NCI-H1436 (cell line): ENCODE data around the gene ZNF646.

Experiments used
- DNase-seq: peaks from one replicate; lab custom pipeline; 2025; lab: John Stamatoyannopoulos, UW

The ZNF646 gene

DNA sequence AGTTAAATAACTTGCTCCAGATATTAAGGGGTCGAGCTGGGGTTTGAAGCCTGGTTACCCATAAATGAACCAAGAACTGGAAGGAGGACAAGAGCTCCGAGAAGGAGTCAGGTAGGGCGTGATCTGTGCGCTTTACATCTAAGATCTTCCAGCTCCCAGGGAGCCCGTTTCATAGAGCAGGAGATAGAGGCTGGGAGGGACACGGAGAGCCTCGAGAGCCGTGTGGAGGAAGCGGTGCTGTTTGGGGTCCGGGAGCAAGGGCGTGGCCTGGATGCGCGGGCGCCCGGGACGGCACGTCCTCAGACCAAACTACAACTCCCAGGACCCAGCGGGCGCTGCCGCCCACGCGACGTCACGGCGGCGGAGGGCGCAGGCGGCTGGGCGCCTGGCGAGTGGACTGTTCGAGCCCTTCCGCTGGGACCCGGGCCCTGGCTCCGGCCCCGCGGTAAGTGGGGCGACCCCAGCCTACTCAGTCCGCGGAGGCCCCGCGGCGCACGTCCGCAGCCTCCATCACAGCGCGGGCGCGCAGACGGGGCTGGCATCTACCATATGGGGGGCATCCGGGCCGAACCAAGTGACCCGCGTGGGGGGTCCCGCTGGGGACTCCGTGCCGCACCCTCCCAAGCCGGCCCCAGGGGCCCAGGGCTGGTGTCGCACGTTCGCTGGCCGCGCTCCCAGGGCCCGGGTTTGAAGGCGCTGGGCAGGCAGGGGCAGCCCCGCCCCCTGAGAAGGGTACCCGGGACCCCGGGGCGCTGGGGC, 34.0 kb downstream of the ZNF646 start, which contains the start of gene BCKDK:
Gene BCKDK (plus strand): TSS at position 352 of the 759 bp plus-strand sequence. CDS start 838 bp downstream, outside the sequence.
- peak; percentile 54 for DNase-seq

DNA sequence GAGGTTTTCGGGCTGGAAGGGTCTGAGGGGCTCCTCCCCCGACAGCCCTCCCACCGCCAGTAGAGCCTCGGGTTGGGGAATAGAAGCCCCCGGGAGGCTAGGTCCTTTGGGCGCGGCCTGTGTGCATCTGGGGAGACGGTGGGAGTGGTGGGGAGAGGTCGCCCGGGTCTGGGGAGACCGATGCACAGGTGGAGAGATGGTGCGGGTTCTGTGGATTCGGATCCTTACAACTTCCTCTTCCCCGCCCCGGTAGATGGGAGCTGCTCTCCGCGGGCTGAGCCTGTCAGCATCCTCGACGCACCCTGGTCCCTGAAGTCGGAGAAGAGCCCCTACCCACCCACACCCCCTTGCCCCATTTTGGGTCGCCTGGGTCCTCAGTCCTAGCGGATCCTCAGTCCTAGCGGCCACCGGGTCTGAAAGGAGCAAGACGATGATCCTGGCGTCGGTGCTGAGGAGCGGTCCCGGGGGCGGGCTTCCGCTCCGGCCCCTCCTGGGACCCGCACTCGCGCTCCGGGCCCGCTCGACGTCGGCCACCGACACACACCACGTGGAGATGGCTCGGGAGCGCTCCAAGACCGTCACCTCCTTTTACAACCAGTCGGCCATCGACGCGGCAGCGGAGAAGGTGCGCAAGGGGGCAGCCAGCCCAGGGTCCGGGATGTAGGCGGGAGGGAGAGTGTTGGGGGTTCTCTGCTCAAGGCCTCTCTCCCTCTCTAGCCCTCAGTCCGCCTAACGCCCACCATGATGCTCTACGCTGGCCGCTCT, 34.8 kb downstream of the ZNF646 start:
- no peak for DNase-seq

DNA sequence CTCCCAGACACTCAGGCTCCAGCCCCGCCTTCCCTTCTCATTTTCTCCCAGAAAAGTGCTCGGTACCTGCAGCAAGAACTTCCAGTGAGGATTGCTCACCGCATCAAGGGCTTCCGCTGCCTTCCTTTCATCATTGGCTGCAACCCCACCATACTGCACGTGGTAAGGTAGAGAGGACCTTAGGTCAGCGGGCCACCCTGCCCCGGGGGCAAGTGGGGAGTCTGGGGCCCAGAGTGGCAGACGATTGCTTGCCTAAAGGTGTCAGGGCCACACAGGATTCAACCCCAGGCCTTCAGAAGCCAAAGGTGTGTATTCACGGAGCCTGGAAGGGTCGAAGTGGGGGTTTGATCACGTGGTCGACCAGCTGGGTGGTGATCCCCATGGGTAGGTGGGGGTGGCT, 35.4 kb downstream of the ZNF646 start:
- no peak for DNase-seq

DNA sequence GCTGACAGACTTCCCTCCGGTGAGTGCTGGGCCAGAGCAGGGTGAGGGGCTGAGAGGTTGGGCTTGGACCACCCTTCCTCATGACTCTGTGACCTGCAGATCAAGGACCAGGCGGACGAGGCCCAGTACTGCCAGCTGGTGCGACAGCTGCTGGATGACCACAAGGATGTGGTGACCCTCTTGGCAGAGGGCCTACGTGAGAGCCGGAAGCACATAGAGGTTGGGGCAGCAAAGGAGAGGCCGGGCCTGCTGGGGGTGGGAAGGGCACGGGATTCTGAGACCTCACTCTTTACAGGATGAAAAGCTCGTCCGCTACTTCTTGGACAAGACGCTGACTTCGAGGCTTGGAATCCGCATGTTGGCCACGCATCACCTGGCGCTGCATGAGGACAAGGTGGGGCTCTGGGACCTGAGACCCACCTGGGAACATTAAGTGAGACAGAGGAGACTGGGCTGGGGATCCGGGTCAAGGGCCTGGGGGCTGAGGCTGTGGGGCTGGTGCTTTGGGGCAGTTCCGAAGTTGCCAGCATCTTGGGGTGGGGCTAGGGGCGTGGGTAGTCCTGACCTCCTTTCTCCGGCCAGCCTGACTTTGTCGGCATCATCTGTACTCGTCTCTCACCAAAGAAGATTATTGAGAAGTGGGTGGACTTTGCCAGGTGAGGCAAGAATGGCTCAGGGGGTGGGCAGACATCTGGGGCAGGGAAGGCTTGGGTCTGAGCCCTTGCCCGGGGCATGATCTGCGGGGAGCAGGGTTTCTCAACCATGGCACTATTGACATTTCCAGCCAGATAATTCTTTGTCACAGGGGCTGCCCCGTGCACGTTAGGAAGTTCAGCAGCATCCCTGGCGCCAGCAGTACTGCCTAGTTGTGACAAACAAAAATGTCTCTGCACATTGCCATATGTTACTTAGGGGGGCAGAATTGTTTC, 36.1 kb downstream of the ZNF646 start:
- no peak for DNase-seq

DNA sequence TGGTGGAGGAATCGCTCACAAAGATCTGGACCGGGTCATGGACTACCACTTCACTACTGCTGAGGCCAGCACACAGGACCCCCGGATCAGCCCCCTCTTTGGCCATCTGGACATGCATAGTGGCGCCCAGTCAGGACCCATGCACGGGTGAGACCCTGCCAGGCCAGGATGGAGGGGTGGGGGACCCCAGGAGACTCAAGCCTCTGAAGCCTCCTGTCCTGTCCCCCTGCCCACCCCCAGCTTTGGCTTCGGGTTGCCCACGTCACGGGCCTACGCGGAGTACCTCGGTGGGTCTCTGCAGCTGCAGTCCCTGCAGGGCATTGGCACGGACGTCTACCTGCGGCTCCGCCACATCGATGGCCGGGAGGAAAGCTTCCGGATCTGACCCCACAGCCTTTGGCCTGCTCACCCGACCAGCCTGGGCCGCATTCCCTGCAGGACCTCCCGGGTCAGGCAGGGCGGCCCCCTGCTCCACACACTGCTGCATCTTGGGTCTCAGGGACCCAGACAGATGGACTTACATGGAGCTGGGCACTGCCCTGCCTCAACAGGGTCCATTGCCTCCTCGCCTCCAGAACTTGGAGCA, 37.8 kb downstream of the ZNF646 start:
- DNase-seq, result no peak

DNA sequence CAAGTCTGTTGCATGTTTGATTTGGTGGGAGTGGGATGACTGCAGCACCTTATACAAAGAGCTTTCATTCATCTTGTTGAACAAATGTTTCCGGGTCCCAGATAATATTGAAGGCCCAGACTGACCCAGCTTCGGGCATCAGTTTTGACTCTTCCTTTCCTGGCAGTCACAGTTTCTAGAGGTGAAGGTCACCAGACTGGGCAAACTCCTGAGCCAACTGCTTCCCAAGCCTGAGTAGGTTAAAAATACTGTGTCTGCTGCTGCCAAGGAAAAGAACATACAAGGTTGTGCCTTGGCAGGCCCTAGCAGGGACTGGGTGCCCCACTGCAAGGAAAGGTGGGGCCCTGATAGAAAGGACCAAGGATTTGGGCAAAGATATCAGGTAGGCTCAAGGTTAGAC, 38.5 kb downstream of the ZNF646 start:
- no peak for DNase-seq

DNA sequence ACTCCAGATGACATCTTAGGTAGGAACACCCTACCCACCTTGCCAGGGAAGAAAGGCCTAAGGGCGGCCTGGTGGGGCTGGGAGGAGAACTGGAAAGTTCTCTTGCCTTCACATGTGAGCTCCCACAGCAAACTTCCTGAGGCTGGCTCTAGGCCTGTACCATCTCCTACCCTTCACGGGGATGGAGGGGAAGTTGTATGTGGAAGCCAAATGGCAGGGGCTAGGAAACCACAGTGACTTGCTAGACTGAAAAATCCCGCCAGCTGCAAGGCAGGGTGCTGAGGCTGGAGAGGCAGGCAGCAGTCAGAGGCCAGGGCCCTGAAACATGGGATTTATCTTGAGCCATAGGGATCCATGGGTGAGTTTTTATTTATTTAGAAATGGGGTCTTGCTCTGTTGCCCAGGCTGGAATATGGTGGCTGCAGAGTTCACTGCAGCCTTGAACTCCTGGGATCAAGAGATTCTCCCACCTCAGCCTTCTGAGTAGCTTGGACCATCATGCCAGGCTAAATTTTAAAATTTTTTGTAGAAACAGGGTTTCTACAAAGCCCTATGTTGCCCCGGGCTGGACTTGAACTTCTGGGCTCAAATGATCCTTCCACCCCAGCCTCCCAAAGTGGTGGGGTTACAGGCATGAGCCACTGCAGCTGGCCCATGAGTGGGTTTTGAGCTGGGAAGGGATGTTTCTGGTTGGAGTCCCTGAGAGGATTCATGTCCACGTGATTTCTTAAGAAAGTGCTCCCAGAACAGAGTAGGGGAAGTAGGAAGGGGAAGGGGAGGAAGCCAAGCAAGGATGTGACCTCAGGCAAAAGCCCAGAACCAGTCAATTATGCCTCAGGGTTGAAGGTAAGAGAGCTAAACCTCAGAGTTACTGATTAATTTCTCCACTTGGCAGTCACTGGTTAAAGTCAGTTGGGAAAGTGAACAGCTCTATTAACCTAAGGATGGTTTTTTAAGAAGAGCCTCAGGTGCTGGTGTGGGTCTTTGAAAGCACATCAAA, 39.2 kb downstream of the ZNF646 start:
- no peak for DNase-seq

DNA sequence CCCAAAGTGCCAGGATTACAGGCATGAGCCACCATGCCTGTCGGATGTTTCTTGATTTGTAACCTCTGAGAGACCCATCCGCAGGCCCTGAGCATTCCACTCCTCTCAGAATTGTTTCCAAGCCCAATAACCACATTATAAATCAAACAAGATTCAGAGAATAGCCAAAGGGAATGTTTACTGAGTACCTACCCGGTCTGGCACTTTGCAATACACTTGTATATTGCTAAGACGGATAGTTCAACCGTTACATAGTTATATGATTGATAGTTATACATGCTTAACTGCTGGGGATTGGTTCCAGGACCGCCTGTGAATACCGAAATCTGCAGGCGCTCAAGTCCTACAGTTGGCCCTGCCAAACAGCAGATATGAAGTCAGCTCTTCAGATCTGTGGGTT, 40.2 kb downstream of the ZNF646 start:
- DNase-seq, result no peak

DNA sequence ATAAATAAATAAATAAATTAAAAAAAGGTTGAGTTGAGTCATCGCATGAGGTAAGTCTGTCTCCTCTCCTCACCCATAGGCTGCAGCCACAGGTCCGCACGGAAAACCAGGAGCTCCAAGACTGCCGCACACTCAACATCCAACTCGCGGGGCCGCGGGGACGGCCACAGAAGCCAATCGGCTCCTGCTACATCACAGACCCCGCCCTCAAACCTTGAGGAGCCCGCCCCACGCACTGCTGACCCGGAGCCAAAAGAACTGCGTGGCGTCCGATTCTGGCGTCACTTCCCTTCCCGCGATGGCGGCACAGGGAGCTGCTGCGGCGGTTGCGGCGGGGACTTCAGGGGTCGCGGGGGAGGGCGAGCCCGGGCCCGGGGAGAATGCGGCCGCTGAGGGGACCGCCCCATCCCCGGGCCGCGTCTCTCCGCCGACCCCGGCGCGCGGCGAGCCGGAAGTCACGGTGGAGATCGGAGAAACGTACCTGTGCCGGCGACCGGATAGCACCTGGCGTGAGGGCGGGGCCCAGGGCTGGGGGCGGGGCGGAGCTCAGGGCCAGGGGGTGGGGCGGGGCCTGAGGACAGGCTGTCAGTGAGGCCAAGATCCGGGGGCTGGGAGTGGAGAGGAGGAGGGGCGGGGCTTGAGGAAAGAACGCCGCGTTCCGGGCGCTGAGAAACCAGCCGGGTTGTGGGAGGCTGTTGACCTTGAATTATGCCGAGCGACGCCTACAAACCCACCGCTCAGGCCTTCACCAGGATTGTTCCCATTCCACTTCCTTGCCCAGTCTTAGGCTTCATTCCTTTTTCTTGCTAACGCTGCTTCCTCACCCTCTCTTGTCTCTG, 43.4 kb downstream of the ZNF646 start, which contains the start of gene KAT8:
Gene KAT8 (plus strand): TSS at position 281 of the 839 bp plus-strand sequence. CDS start 18 bp downstream, at position 299.
- DNase-seq, result peak; percentile 99

DNA sequence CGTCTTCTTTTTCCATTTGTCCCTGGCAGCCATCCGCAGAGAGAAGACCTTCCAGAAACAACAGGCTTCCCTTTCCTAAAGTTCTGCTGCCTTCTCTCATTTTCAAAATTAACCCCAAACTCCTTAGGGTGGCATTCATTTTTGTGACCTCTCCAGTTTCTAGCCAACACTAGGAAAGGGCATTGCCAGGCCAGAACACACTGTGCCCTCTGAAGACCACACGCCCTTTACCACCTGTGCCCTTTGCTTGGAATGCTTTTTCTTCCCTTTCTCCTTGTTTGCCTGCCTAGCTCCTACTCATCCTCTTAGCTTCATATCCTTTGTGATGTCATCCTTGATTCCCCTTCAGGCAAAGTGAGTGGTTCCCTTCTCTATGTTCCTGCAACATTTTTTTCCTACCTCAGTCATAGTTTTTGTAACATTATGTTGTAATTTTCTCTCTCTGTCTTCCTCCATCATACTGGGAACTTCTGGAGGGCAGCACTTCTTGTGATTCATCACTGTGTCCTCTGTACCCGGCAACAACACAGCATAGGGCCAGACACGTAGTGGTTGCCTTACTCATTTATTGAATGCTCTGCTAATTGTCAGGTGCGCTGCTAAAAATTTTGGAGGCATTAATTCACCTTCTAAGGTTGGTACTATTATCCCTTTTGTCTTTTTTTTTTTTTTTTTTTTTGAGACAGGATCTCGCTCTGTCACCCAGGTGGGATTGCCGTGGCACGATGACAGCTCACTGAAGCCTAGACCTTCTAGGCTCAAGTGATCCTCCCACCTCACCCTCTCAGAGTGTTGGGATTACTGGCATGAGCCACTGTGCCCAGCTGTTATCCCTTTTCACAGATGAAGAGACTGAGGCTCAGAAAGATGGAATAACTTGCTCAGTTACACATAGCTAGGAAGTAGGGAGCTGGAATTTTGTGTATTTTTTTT, 44.3 kb downstream of the ZNF646 start:
- no peak for DNase-seq

DNA sequence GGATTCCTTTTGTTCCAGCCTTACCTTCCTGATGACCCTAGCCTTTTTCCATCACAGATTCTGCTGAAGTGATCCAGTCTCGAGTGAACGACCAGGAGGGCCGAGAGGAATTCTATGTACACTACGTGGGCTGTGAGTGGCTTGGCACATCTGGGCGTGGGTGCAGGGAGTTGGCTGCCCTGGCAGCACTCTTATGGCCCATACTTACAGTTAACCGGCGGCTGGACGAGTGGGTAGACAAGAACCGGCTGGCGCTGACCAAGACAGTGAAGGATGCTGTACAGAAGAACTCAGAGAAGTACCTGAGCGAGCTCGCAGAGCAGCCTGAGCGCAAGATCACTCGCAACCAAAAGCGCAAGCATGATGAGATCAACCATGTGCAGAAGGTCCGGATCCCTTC, 45.9 kb downstream of the ZNF646 start:
- no peak for DNase-seq

DNA sequence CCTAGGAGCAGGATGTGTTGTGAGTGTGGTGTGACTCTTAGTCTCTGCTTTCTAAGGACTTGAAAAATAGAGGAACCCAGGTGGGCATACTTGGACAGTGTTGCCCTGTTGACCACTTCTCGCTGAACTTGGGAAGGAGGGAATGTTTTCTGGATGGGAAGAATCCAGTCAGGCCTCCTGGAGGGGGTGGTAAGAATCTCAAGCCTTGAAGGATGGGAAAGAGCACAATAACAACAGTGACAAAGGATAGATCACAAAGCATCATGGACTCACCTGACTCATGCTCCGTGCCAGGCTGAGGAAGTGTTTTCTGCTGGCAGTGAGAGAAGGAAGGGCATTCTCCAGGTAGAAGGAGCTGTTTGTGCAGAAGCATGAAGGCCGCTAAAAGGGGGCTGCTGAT, 51.6 kb downstream of the ZNF646 start:
- DNase-seq, result no peak

DNA sequence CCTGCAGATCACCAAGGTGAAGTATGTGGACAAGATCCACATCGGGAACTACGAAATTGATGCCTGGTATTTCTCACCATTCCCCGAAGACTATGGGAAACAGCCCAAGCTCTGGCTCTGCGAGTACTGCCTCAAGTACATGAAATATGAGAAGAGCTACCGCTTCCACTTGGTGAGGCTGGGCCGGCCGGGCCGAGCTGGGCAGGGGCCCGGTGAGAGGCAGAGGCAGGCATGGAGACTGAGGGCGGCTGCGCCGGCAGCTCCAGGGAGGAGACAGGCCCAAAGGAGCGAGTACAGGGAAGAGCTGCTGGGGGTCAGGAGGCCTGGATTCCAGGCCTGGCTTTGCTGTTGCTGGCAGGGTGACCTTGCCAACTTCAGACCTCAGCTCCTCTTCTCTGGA, 53.0 kb downstream of the ZNF646 start:
- DNase-seq, result no peak

DNA sequence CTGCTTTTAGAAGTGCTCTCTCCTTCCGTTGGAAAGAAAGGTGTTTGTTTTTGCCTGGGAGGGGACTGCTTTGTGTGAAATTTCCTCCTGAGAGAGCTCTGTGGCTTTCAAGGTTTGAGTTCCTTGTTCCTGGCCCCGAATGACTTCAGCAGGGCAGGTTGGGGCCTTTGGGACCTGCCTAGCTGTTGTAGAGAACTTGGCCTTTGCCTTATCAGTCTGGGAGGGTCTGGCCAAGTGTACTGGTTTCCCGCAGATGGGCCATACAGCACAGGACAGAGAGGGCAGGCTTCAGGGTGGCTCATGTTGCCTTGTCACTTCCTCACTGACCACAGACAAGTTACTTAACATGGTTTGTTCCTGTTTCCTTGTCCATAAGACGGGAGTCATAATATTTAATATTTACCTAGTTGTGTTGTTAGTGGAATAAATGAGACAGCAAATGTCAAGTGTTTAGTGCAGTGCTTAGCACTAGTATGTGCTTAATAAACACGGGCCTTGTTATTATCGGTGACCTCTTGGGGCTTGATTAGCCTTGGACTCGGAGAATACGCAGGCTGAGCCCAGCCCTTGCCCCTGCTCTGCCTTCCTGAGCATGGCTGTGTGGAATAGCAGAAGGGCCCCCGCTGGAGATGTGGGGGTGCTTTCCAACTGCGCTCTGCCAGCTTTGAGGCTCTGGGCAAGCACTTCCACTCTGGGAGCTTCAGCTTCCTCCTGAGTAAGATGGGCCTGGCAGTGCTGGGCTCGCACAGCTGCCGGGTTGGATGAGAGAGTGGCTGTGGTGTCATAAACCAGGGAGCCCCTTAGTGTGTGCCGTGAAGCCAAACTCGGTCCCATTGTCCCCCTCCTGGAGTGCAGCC, 54.7 kb downstream of the ZNF646 start:
- no peak for DNase-seq

DNA sequence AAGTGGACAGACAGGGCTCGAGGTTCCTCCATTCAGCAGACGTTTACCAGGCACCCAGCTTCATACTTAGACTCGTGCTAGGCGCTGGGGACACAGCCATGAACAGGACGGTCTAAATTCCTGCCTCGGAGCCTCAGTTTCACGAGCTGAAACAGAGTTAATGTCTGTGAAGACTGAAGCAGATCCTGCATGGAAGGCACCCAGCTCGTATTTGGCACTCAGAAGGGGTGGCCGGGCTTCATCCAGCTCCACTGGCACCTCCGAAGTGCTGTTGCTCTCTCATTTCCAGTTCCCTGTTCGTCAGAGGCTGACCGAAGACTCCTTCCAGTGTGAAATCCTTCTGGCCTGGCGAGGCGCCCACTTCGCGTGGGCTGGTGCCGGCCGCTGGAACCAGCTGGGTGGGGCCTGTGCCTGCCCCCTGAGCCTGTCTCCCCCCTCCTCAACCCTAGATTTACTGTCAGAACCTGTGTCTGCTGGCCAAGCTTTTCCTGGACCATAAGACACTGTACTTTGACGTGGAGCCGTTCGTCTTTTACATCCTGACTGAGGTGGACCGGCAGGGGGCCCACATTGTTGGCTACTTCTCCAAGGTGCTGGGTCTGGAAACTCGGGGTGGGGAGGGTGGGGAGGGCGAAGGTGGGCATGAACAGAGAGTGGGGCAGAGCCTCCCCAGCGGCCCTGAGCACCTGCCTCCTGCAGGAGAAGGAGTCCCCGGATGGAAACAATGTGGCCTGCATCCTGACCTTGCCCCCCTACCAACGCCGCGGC, 55.5 kb downstream of the ZNF646 start:
- no peak for DNase-seq

DNA sequence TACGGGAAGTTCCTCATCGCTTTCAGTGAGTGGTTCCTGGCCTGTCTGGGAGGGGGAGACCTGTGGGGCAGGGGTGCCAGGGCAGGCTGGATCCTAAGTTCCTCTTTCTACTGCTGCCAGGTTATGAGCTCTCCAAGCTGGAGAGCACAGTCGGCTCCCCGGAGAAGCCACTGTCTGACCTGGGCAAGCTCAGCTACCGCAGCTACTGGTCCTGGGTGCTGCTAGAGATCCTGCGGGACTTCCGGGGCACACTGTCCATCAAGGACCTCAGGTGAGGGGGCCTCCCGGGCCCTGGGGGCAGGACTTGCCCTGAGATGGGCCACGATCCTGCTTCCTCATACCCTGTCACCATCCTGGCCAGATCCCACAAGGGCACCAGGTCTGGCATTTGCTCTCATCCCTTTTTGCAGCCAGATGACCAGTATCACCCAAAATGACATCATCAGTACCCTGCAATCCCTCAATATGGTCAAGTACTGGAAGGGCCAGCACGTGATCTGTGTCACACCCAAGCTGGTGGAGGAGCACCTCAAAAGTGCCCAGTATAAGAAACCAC, 56.2 kb downstream of the ZNF646 start:
- no peak for DNase-seq
